GM12878 (cell line): Measurements from ENCODE around the gene RHEBL1. TPM values are rescaled to one million over a fixed set of nuclear protein-coding genes. Genes with fewer than 3 reads are reported as not detected.
A peak's percentile ranks its signal among the peaks of the same experiment; 100 is the strongest.

Experiments
- BACH1 ChIP-seq: fragments of 450-650 bp; IDR thresholded peaks from 2 replicates; pipeline ENCODE4 v1.6.1; 2017; ENCODE audit warnings: mild to moderate bottlenecking, borderline replicate concordance
- BHLHE40 ChIP-seq, 2 experiments: fragments of 450-650 bp in 1 of 2; IDR thresholded peaks; 2 replicates each; pipeline ENCODE4 v1.6.1; 2011 to 2017; ENCODE audit warnings: low read depth in 2 of 2, borderline replicate concordance in 1 of 2, improper control_type of control experiment in 1 of 2, low read length in 1 of 2, mild to moderate bottlenecking in 1 of 2
- GATAD2B ChIP-seq: fragments of 450-650 bp; conservative IDR thresholded peaks from 2 replicates; pipeline ENCODE4 v1.6.1; 2017; ENCODE audit warnings: low read depth, mild to moderate bottlenecking, moderate library complexity
- IRF4 ChIP-seq: IDR thresholded peaks from 2 replicates; pipeline ENCODE4 v1.6.1; 2011; ENCODE audit warnings: low read depth, low read length
- MYB ChIP-seq: fragments of 150-350 bp; IDR thresholded peaks from 2 replicates; pipeline ENCODE4 v1.6.1; 2014; ENCODE audit warnings: mild to moderate bottlenecking, low read depth, low read length, borderline replicate concordance
- MYC ChIP-seq: IDR thresholded peaks from 2 replicates; pipeline ENCODE4 v1.6.1; 2011; ENCODE audit warnings: mild to moderate bottlenecking, low read length, moderate library complexity, inconsistent platforms; ENCODE audit not compliant: insufficient read depth, insufficient replicate concordance, insufficient read length, severe bottlenecking
- NBN ChIP-seq: fragments of 450-650 bp; IDR thresholded peaks from 2 replicates; pipeline ENCODE4 v1.6.1; 2016
- PKNOX1 ChIP-seq: fragments of 450-650 bp; IDR thresholded peaks from 2 replicates; pipeline ENCODE4 v1.6.1; 2016; ENCODE audit warnings: mild to moderate bottlenecking
- RUNX3 ChIP-seq: IDR thresholded peaks from 2 replicates; pipeline ENCODE4 v1.6.1; 2012; ENCODE audit warnings: low read length, inconsistent platforms
- SPI1 ChIP-seq: IDR thresholded peaks from 2 replicates; pipeline ENCODE4 v1.6.1; 2011; ENCODE audit warnings: low read depth, mild to moderate bottlenecking, low read length, moderate library complexity, borderline replicate concordance; ENCODE audit not compliant: insufficient read depth
- SUZ12 ChIP-seq: fragments of 200-600 bp; sonication (generic); IDR thresholded peaks from one replicate; pipeline ENCODE4 v1.6.1; 2018; ENCODE audit warnings: antibody characterized with exemption, mild to moderate bottlenecking; ENCODE audit not compliant: unreplicated experiment
- TARDBP ChIP-seq: IDR thresholded peaks from 2 replicates; pipeline ENCODE4 v1.6.1; 2016; ENCODE audit warnings: borderline replicate concordance
- TBL1XR1 ChIP-seq: IDR thresholded peaks from 2 replicates; pipeline ENCODE4 v1.6.1; 2012; ENCODE audit warnings: low read depth, low read length, improper control_type of control experiment
- TCF12 ChIP-seq: IDR thresholded peaks from 2 replicates; pipeline ENCODE4 v1.6.1; 2011; ENCODE audit warnings: low read depth, mild to moderate bottlenecking, low read length
- polyA plus RNA-seq, 11 experiments: library from polyadenylated mRNA; depleted of rRNA in 4 of 11; unstranded in 6 of 11; stranded (reverse) in 5 of 11; fragments of >200 nt; fragmentation: Nextera tagmentation in 4 of 11; fragmentation: Illumina TruSeq in 1 of 11; extraction: Ambion mirVana in 4 of 11; extraction: Trizol in 1 of 11; gene quantifications; 1 replicate in 1 of 11; 2 replicates in 10 of 11; pipeline versions ENCODE4 v1.2.1 to v1.2.3, GENCODE V29; 2011 to 2016; ENCODE audit warnings: inconsistent platforms in 2 of 11, missing spikeins in 2 of 11, low read depth in 1 of 11
- total RNA-seq, 4 experiments: library from RNA; depleted of rRNA in 3 of 4; stranded (reverse); fragments of >200 nt in 3 of 4; fragmentation: Illumina TruSeq in 1 of 4; extraction: Trizol in 1 of 4; gene quantifications; 2 replicates each; pipeline versions ENCODE4 v1.2.1 to v1.2.3, GENCODE V29; 2013 to 2021
- TF ChIP-seq, protein P1 (sequence below): IDR thresholded peaks from 2 replicates; pipeline ENCODE4 v1.6.1; 2012; ENCODE audit warnings: improper control_type of control experiment, low read depth, low read length; ENCODE audit not compliant: insufficient replicate concordance
- TF ChIP-seq, protein P2 (sequence below): fragments of 450-650 bp; IDR thresholded peaks from 2 replicates; pipeline ENCODE4 v1.6.1; 2017; ENCODE audit warnings: borderline replicate concordance

RHEBL1 gene
- total and polyA plus RNA-seq, 10 of the 15 experiments (the other 5 are each of a cell fraction or from before 2014, with no cell fraction given): 5.9 to 18.7 (median 12.0) TPM

GRCh38 chr12:49060237-49061156 is 9.3 kb downstream of the RHEBL1 start, which contains the start of gene KMT2D (continued):
- TF ChIP-seq GATAD2B (peak; percentile 96), MYC (peak; percentile 98), TBL1XR1 (peak; percentile 44; the same call in 1 of the 2 replicates), BHLHE40 (IDR thresholded peaks at IDR 0.05; ENCODE audit: borderline replicate concordance in 1 of 2, low read depth in 2 of 2, low read length in 1 of 2) (peak; percentile 76 to 84), MYB (0 out of 2 replicates have a peak, but pooled peaks have one; percentile 48), PKNOX1 (0 out of 2 replicates have a peak, but pooled peaks have one; percentile 9), SUZ12 (no peak), IRF4 (0 out of 2 replicates have a peak, but pooled peaks have one; percentile 34), TCF12 (peak; percentile 16; the same call in 1 of the 2 replicates), RUNX3 (peak; percentile 88), TARDBP (peak; percentile 98), NBN (peak; percentile 99), SPI1 (no peak), BACH1 (peak; percentile 69; the same call in 1 of the 2 replicates)
- TF ChIP-seq, protein P1, sequence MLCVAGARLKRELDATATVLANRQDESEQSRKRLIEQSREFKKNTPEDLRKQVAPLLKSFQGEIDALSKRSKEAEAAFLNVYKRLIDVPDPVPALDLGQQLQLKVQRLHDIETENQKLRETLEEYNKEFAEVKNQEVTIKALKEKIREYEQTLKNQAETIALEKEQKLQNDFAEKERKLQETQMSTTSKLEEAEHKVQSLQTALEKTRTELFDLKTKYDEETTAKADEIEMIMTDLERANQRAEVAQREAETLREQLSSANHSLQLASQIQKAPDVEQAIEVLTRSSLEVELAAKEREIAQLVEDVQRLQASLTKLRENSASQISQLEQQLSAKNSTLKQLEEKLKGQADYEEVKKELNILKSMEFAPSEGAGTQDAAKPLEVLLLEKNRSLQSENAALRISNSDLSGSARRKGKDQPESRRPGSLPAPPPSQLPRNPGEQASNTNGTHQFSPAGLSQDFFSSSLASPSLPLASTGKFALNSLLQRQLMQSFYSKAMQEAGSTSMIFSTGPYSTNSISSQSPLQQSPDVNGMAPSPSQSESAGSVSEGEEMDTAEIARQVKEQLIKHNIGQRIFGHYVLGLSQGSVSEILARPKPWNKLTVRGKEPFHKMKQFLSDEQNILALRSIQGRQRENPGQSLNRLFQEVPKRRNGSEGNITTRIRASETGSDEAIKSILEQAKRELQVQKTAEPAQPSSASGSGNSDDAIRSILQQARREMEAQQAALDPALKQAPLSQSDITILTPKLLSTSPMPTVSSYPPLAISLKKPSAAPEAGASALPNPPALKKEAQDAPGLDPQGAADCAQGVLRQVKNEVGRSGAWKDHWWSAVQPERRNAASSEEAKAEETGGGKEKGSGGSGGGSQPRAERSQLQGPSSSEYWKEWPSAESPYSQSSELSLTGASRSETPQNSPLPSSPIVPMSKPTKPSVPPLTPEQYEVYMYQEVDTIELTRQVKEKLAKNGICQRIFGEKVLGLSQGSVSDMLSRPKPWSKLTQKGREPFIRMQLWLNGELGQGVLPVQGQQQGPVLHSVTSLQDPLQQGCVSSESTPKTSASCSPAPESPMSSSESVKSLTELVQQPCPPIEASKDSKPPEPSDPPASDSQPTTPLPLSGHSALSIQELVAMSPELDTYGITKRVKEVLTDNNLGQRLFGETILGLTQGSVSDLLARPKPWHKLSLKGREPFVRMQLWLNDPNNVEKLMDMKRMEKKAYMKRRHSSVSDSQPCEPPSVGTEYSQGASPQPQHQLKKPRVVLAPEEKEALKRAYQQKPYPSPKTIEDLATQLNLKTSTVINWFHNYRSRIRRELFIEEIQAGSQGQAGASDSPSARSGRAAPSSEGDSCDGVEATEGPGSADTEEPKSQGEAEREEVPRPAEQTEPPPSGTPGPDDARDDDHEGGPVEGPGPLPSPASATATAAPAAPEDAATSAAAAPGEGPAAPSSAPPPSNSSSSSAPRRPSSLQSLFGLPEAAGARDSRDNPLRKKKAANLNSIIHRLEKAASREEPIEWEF: no peak
- TF ChIP-seq, protein P2, sequence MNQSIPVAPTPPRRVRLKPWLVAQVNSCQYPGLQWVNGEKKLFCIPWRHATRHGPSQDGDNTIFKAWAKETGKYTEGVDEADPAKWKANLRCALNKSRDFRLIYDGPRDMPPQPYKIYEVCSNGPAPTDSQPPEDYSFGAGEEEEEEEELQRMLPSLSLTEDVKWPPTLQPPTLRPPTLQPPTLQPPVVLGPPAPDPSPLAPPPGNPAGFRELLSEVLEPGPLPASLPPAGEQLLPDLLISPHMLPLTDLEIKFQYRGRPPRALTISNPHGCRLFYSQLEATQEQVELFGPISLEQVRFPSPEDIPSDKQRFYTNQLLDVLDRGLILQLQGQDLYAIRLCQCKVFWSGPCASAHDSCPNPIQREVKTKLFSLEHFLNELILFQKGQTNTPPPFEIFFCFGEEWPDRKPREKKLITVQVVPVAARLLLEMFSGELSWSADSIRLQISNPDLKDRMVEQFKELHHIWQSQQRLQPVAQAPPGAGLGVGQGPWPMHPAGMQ: no peak
